Measurements from ENCODE around the gene SLC8A1.

The SLC8A1 gene

GRCh38 chr2:40303746-40304145 is 148.1 kb downstream of the SLC8A1 start:
- DNase-seq (ENCODE audit: low spot score): no peak

- DNase-seq (ENCODE audit: low spot score): no peak
Measured at GRCh38 chr2:40302751-40303325, 149.1 kb downstream of the SLC8A1 start.

GRCh38 chr2:40300391-40300790 is 151.5 kb downstream of the SLC8A1 start:
- DNase-seq (ENCODE audit: low spot score): no peak

GRCh38 chr2:40299781-40300180 is 152.1 kb downstream of the SLC8A1 start:
- no peak for DNase-seq (ENCODE audit: low spot score)

- no peak for DNase-seq (ENCODE audit: low spot score)
Measured at GRCh38 chr2:40299173-40299572, 152.7 kb downstream of the SLC8A1 start.

- DNase-seq (ENCODE audit: low spot score): no peak
Measured at GRCh38 chr2:40298026-40298425, 153.9 kb downstream of the SLC8A1 start.

- no peak for DNase-seq (ENCODE audit: low spot score)
Measured at GRCh38 chr2:40292291-40292690, 159.6 kb downstream of the SLC8A1 start.

- DNase-seq (ENCODE audit: low spot score): no peak
Measured at GRCh38 chr2:40289771-40290404, 162.0 kb downstream of the SLC8A1 start.

GRCh38 chr2:40287773-40288172 is 164.1 kb downstream of the SLC8A1 start:
- no peak for DNase-seq (ENCODE audit: low spot score)

- no peak for DNase-seq (ENCODE audit: low spot score)
Measured at GRCh38 chr2:40287195-40287594, 164.7 kb downstream of the SLC8A1 start.

- no peak for DNase-seq (ENCODE audit: low spot score)
Measured at GRCh38 chr2:40286721-40287120, 165.2 kb downstream of the SLC8A1 start.

GRCh38 chr2:40285391-40285790 is 166.5 kb downstream of the SLC8A1 start:
- no peak for DNase-seq (ENCODE audit: low spot score)

- no peak for DNase-seq (ENCODE audit: low spot score)
Measured at GRCh38 chr2:40284797-40285196, 167.1 kb downstream of the SLC8A1 start.

- DNase-seq (ENCODE audit: low spot score): no peak
Measured at GRCh38 chr2:40283111-40283909, 168.6 kb downstream of the SLC8A1 start.

- no peak for DNase-seq (ENCODE audit: low spot score)
Measured at GRCh38 chr2:40282428-40282827, 169.5 kb downstream of the SLC8A1 start.

- no peak for DNase-seq (ENCODE audit: low spot score)
Measured at GRCh38 chr2:40281021-40281940, 170.6 kb downstream of the SLC8A1 start.

- DNase-seq (ENCODE audit: low spot score): no peak
Measured at GRCh38 chr2:40279482-40279881, 172.4 kb downstream of the SLC8A1 start.

- DNase-seq (ENCODE audit: low spot score): no peak
Measured at GRCh38 chr2:40279001-40279400, 172.9 kb downstream of the SLC8A1 start.

- DNase-seq (ENCODE audit: low spot score): no peak
Measured at GRCh38 chr2:40276076-40276475, 175.8 kb downstream of the SLC8A1 start.

GRCh38 chr2:40274270-40274669 is 177.6 kb downstream of the SLC8A1 start:
- DNase-seq (ENCODE audit: low spot score): no peak

- DNase-seq (ENCODE audit: low spot score): no peak
Measured at GRCh38 chr2:40273734-40274182, 178.1 kb downstream of the SLC8A1 start.

- no peak for DNase-seq (ENCODE audit: low spot score)
Measured at GRCh38 chr2:40271094-40271493, 180.8 kb downstream of the SLC8A1 start.

Measured in iPS-NIHi11 (cell line).